GM12872 (cell line): ENCODE measurements around the gene SHBG.

ENCODE experiments used
- TF ChIP-seq, protein P1 (sequence below): IDR thresholded peaks from 3 replicates; pipeline ENCODE4 v1.5.1; 2011; ENCODE audit warnings: low read depth, mild to moderate bottlenecking, low read length, moderate library complexity; ENCODE audit not compliant: insufficient read depth

SHBG gene

DNA sequence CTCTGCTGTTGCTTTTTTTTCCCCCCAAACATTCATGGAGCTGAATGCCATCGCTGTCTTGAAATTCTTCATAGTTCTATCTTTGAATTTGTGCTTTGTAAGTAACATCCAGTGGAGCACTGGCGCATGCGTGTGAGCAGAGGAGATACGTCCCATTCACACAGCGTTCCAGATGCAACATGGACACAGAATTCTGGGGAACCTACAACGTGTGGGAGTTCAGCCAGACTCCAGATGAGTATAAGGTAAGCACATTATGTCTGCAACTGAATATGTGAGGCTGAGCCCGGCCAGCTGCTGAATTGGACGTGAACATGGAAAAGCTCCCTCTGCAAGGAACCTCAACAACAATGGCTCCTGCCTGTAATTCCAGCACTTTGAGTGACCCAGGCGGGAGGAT, 16.5 kb downstream of the SHBG start:
- TF ChIP-seq, protein P1, sequence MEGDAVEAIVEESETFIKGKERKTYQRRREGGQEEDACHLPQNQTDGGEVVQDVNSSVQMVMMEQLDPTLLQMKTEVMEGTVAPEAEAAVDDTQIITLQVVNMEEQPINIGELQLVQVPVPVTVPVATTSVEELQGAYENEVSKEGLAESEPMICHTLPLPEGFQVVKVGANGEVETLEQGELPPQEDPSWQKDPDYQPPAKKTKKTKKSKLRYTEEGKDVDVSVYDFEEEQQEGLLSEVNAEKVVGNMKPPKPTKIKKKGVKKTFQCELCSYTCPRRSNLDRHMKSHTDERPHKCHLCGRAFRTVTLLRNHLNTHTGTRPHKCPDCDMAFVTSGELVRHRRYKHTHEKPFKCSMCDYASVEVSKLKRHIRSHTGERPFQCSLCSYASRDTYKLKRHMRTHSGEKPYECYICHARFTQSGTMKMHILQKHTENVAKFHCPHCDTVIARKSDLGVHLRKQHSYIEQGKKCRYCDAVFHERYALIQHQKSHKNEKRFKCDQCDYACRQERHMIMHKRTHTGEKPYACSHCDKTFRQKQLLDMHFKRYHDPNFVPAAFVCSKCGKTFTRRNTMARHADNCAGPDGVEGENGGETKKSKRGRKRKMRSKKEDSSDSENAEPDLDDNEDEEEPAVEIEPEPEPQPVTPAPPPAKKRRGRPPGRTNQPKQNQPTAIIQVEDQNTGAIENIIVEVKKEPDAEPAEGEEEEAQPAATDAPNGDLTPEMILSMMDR, result no peak

DNA sequence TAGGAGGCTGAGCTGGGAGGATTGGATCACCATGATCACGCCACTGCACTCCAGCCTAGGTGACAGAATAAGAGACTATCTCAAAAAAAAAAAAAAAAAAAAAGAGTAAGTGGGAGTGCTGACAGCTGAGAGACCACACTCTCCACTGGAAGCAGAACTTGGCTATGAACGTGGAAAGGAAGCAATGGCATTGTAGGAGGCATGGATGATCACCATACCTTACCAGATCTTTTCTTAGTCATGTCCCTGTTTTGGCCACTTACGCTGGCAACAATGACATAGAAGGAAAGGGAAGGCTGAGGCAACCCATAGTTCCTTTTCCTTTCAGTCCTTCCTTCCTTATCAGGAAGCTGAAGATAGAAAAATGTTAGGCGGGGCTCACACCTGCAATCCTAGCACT, 17.1 kb downstream of the SHBG start:
- TF ChIP-seq, protein P1, result no peak

DNA sequence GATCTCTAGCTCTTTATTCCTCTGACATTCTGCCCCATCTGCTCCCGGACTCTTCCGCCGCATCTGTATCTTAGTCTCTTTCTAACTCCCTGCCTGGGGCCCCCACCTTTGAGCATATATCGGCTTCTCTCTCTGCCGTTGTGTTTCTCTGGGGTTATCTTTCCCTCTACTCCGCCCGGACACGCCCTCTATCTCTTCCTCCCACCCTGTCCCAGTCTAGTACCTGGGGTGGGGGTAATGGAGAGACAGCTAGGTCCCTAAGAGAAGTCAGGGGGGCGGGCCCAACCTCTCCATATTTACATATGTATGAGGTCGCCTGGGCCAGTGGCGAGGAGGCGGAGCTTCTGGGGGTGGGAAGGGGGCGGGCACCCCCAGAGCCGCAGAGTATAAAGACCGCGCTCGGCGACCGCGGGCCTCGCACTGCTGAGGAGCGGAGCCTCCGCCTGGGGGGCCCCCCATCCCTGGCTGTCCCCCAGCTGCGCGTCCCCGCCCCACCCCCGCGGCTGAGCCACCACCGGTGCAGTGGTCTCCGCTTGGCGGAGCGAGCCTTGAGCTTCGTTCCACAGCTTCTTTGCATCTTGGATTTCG, 20.7 kb downstream of the SHBG start, which contains the start of gene ATP1B2:
Gene ATP1B2, plus strand, starts transcription at position 418 of the 588 bp plus-strand sequence. CDS start 593 bp downstream, outside the sequence.
- TF ChIP-seq, protein P1, result no peak

DNA sequence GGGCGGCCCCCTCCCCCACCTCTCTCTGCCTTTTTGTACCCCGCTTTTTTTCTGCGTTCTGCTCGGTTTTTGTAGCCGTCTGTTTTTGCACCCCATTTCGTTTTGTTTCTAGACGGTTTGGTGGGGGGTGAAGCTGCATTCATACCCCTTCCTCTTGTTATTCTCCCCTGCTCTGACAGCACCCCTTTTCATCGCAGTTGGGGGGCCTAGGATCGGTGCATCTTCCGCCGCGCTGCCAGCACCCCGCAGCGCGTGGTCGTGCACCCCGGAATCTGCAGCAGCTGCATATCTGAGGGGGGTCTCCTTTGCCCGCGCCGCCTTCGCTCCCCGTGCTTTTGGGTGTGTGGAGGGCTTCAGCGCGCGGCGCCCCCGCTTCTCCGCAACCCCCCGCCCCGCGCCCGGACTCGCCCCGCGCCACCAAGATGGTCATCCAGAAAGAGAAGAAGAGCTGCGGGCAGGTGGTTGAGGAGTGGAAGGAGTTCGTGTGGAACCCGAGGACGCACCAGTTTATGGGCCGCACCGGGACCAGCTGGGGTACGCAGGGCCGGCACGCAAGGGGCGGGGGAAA, 21.2 kb downstream of the SHBG start:
- TF ChIP-seq, protein P1, result no peak

DNA sequence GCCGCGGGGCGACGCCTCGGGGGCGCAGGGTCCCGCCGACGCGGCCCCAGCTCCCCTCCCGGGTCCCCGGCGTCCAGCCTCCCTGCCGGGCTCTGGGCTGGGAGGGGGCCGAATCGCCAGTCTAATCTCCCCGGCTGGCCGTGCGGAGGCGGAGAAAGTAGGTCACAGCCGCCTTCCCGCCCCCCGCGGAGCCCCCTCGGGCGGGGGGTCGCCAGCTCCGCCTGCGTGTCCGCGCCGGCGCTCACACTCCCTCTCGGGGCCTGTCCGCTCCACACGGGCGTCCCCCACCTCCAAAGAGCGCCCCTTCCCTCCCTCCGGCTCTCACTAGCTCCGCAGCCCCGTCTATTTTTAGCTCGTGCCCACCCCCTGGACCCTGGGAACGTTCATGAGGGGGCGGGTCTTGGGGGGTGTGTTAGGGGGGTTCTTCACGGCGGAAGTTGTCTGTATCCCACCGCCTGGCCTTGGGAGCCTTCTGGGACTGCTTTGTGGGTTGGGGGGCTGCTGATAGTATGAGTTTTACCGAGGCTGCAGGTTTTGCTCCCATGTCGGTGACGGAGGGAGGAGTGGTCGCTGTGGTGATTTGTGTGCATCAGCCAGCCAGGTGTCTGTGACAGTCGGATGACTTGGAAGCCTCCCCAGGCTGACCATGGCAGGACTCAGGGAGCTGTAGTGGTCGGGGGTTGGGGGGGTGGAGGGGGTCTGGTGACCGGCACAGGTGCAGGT, 21.9 kb downstream of the SHBG start:
- TF ChIP-seq, protein P1, result no peak

DNA sequence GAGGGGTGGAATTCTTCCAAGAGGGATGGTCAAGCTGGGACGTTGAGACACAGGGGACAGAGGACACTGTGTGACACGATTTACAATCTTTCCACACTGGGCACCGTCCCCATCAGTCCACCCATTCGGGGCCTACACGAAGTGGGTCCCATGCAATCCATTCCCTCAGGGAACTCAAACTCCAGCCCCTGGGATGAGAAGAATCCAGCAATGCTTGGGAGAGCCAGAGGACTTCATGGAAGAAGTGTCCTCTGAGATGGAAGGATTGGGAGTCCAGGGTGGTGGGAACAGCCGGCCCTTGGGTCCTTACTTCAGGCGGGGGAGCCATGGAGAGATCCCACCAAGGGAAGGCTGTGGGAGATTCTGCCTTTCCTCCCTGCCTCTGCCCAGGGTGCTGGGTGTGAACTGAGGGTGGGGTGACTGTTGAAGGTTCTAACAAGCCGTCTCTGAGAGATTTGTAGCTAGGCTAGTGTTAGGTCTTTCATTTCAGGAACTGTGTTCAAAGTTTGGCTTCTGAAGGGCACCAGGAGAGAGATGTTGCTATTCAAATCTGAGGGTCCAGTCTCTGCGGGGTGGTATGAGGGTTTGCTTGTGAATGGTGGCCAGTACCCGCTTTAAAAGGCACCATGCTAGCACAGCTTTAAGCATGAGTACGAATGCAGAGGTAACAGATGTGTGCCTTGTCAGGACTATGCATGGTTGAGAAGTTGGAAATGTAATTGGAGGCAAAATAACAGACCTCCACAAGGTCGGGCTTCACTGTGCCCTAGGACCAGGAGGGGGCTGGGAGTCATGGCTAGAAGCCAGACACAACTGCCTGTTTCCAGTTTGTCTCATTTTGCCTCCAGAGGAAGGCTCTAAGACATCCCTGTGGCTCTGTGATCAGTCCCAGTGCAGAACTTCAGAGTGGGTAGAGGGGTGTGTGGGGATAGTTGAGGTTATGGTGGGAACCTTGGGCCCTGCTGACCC, 22.7 kb downstream of the SHBG start:
- TF ChIP-seq, protein P1, result no peak
